ENCODE data around the gene ST6GALNAC3. TPM values are rescaled to one million over a fixed set of nuclear protein-coding genes. Genes with fewer than 3 reads are reported as not detected.
A peak's percentile ranks its signal among the peaks of the same experiment; 100 is the strongest.

ST6GALNAC3 gene
- total RNA-seq, 1 donor from 2014 or later = 23.6 TPM

DNA sequence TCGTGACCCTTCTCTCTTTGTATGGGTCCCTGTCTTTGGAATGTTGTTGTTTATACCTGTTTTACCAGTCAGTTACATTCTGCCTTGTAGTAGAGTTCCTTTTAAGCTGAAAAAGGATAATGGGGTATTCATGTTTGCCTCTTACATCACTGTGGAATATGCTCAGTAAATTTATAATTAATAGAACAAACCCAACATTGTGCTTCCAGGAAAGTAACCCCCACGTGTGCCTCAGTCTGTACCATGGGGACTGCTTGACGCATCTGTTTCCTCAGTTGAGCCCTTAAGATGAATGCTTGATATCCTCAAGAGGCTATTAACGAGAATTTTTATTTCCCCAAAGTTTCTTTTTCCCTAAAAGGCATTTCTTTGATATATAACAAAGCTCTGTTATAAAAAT lies 73.4 kb downstream of the ST6GALNAC3 start:
- Mint-ChIP-seq H3K4me3 (no peak overlapping the region), H3K27me3 (ENCODE audit: insufficient read depth, low read depth) (no peaks in the 10 kb centered on the region), H3K9me3 (no peaks in the 10 kb centered on the region), H3K27ac (no peak overlapping the region), H3K4me1 (peaks cover 14% of the 10 kb centered on the region), H3K36me3 (peaks cover 2% of the 10 kb centered on the region)
- no peak overlapping the region for H3K9ac ChIP-seq
- H3K4me3 ChIP-seq = no peak overlapping the region
- no peaks in the 10 kb centered on the region for H3K36me3 ChIP-seq
- H3K4me1 ChIP-seq = peaks cover 6% of the 10 kb centered on the region
- no peaks in the 10 kb centered on the region for H3K9me3 ChIP-seq (ENCODE audit: low read depth)
- no peak overlapping the region for H3K27ac ChIP-seq
- H3K4me2 ChIP-seq = no peak overlapping the region
- no peaks in the 10 kb centered on the region for H4K20me1 ChIP-seq (ENCODE audit: low read depth)
- H3K79me2 ChIP-seq (ENCODE audit: low read depth) = no peaks in the 10 kb centered on the region
- no peak for DNase-seq (ENCODE audit: low spot score)
- TF ChIP-seq, protein P1, sequence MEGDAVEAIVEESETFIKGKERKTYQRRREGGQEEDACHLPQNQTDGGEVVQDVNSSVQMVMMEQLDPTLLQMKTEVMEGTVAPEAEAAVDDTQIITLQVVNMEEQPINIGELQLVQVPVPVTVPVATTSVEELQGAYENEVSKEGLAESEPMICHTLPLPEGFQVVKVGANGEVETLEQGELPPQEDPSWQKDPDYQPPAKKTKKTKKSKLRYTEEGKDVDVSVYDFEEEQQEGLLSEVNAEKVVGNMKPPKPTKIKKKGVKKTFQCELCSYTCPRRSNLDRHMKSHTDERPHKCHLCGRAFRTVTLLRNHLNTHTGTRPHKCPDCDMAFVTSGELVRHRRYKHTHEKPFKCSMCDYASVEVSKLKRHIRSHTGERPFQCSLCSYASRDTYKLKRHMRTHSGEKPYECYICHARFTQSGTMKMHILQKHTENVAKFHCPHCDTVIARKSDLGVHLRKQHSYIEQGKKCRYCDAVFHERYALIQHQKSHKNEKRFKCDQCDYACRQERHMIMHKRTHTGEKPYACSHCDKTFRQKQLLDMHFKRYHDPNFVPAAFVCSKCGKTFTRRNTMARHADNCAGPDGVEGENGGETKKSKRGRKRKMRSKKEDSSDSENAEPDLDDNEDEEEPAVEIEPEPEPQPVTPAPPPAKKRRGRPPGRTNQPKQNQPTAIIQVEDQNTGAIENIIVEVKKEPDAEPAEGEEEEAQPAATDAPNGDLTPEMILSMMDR (IDR thresholded peaks at IDR 0.05) = no peak
- TF ChIP-seq EZH2 (IDR thresholded peaks at IDR 0.05) (no peak), EZH2phosphoT487 (IDR thresholded peaks at IDR 0.05) (no peak)
- no peaks in the 10 kb centered on the region for H3K27me3 ChIP-seq
- H3F3A ChIP-seq (ENCODE audit: low read depth) = no peaks in the 10 kb centered on the region
- no peak overlapping the region for H2AFZ ChIP-seq (replicated peaks)

DNA sequence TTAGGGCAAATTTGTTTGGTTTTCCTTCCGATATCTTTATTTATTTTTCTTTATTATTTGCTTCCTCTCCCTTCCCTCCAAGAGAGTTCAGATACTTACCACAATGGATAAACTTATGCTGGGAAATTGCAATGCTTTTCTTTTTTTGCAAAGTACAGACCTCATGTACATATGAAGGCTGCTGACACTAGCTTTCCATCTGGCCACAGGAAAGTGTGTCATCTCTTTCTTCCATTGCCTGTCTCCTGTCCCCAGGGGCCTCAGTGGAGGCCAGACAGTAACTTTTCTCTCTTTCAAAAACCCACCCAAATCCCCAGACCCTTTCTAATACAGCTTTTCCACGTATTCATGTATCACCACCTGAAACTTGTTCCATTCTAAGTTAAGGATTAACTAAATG lies 73.9 kb downstream of the ST6GALNAC3 start:
- Mint-ChIP-seq H3K27me3 (ENCODE audit: insufficient read depth, low read depth) (no peaks in the 10 kb centered on the region), H3K36me3 (peaks cover 2% of the 10 kb centered on the region), H3K4me3 (no peak overlapping the region), H3K27ac (no peak overlapping the region), H3K4me1 (peaks cover 14% of the 10 kb centered on the region), H3K9me3 (no peaks in the 10 kb centered on the region)
- Histone ChIP-seq H3K79me2 (ENCODE audit: low read depth) (no peaks in the 10 kb centered on the region), H3F3A (ENCODE audit: low read depth) (no peaks in the 10 kb centered on the region), H3K9me3 (ENCODE audit: low read depth) (no peaks in the 10 kb centered on the region), H3K36me3 (no peaks in the 10 kb centered on the region), H3K27ac (no peak overlapping the region), H2AFZ (replicated peaks) (no peak overlapping the region), H3K4me3 (no peak overlapping the region), H3K4me2 (no peak overlapping the region), H3K9ac (no peak overlapping the region), H3K27me3 (no peaks in the 10 kb centered on the region), H4K20me1 (ENCODE audit: low read depth) (no peaks in the 10 kb centered on the region), H3K4me1 (peaks cover 6% of the 10 kb centered on the region)
- DNase-seq (ENCODE audit: low spot score) = no peak
- TF ChIP-seq EZH2 (IDR thresholded peaks at IDR 0.05) (no peak), EZH2phosphoT487 (IDR thresholded peaks at IDR 0.05) (no peak)
- TF ChIP-seq, protein P1 (IDR thresholded peaks at IDR 0.05) = no peak

DNA sequence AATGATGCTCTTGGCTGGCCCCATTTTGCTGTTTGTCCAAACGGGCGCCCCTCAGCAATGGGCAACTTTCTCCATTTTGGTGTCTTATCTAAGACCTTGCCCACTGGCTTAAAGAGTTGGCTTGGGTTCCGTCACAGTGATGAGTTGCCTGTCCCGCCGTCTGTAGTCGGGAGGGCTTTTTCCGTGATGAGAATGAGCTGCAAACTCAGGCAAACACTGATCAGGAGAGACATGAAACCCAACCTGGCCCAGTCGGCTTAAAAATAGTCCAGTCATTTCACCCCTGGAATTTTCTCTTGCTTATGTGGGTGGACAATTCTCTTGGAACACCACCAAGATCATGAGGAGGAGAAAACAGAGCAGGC lies 79.3 kb downstream of the ST6GALNAC3 start:
- Histone ChIP-seq H3K36me3 (no peaks in the 10 kb centered on the region), H3K9ac (no peak overlapping the region), H3K27me3 (no peaks in the 10 kb centered on the region), H3K4me2 (no peak overlapping the region), H2AFZ (replicated peaks) (no peak overlapping the region), H3K27ac (no peak overlapping the region), H3K79me2 (ENCODE audit: low read depth) (no peaks in the 10 kb centered on the region), H3K9me3 (ENCODE audit: low read depth) (no peaks in the 10 kb centered on the region), H3K4me3 (no peak overlapping the region), H3F3A (ENCODE audit: low read depth) (peaks cover 6% of the 10 kb centered on the region), H4K20me1 (ENCODE audit: low read depth) (no peaks in the 10 kb centered on the region), H3K4me1 (peaks cover 8% of the 10 kb centered on the region)
- DNase-seq (ENCODE audit: low spot score) = peak; percentile 22
- peaks cover 15% of the 10 kb centered on the region for H3K4me1 Mint-ChIP-seq
- H3K4me3 Mint-ChIP-seq = no peak overlapping the region
- H3K27me3 Mint-ChIP-seq (ENCODE audit: insufficient read depth, low read depth) = peaks cover 2% of the 10 kb centered on the region
- peaks cover 3% of the 10 kb centered on the region for H3K36me3 Mint-ChIP-seq
- TF ChIP-seq, protein P1 (IDR thresholded peaks at IDR 0.05) = no peak
- no peak for TF ChIP-seq EZH2phosphoT487 (IDR thresholded peaks at IDR 0.05)
- H3K9me3 Mint-ChIP-seq = no peaks in the 10 kb centered on the region
- peak overlapping the region; percentile 64 for H3K27ac Mint-ChIP-seq
